NCI-H1417 (cell line): ENCODE results near the gene BTBD18.

ENCODE experiments used
- DNase-seq, 3 experiments: peaks; one replicate each; lab custom pipeline; 2025; lab: John Stamatoyannopoulos, UW

BTBD18 gene

DNA sequence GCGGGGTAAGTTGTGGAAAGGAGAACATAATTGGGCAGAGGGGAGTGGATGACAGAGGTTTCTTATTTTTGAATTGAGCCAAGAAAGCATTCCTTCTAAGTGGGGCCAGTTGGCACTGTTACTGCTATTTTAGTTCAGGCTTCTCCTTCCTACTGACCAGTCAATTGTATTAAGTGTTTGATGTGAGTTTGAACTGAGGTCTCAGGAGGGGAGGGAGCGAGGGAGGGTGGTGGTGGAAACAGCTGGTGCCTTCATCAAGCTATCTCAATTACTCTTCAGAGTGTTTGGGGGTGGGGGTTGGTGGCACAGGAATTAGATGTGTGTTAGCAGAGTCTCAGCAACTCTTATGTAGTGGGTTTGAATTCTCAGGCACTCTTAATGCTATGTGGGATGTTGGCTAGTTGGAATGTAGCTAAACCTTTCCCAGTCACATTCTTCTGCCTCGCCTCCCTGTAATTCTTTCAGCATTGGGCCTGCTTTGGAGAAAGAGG lies 24.5 kb upstream of the BTBD18 start:
- no peak for DNase-seq

DNA sequence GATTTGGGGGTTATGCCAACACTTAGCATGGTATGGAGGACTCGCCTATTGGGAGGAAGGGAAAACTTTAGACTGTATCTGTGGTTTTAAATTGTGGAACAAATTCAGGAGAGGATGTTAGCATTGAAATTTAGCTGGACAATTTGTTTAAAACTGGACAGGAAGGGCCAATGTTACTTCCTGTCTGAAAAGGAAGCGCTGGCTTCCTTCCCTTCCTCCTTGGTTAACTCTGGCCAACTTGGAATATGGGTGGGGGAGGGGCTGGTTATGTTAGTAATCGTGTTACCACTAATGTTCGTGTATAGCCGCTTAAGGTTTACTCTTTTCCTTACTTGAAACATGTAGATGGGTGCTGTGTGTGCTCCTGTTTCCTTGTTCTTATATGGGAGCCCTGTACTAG lies 23.9 kb upstream of the BTBD18 start:
- DNase-seq, result no peak

DNA sequence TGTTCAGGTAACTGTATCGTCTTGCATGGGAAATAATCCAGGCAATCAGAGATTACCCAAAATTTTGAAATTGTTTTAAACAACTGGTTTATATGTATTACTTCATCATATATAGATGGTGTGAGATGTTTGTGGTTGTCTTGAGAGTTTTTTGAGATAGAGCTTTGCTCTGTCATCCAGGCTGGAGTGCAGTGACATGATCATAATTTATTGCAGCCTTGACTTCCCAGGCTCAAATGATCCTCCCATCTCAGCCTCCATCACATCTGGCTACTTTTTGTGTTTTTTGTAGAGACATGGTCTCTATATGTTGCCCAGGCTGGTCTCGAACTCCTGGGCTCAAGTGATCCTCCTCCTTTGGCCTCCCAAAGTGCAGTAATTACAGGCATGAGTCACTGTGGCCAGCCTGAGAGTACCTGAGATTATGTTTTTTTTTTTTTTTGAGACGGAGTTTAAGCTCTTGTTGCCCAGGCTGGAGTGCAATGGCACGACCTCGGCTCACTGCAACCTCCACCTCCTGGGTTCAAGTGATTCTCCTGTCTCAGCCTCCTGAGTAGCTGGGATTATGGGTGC lies 21.5 kb upstream of the BTBD18 start:
- DNase-seq, result no peak

DNA sequence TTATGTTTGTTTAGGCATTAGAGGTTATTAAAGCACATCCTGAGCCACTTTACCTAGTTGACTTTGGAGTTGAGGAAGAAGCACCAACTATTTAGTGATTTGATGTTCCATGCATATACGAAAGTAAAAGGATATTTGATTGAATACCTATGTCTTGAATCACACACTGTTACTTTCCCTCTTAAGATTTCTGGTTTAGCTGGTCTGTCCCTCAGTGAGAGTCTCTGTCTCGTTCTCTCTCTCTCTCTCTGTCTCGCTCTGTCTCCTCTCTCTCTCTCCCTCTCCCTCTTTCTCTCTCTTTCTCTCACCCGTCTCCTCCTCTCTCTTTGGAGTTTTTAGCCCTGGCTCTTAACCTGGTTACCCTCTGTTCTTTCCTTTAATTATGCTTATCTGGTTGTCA lies 20.9 kb upstream of the BTBD18 start:
- no peak for DNase-seq

- DNase-seq, result no peak
Measured at GRCh38 chr11:57771365-57771764, 19.7 kb upstream of the BTBD18 start.

DNA sequence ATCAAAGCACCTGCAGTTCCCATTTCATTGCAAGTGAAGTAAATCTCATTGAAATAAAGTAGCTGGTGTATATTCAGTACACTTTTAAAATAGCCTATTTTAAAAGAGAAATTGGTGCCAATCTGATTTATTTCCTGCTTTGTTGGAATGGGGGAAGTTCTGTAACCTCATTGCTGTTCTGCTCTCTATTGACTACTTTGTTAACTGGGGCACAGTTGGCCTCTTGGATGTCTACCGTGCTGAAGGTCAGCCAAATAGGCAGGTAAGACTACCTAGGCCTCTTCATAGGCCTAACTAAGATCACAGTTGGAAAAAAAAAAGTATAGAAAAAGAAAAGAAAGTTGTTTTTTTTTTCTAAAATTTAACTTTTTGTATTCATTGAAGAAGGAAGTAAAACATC lies 19.2 kb upstream of the BTBD18 start:
- DNase-seq, result no peak

GRCh38 chr11:57764972-57765371 lies 13.4 kb upstream of the BTBD18 start:
- no peak for DNase-seq

DNA sequence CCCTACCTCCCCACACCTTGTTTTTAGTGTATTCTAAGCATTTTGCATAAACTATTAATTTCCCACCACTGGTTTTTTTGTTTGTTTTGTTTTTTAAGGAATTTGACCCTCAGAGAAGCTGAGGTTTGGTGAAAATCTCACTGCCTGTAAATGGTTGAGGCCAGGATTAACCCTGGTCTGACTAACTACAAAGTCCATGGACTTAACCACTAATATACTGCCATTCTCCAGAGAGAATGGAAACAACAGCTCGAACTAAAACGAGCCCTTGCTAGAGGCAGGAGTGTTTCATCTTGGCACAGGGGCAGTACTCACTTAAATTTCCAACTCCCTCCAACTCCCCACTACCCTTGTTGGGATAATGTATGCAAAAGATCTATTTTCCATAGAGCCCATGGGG lies 12.9 kb upstream of the BTBD18 start:
- DNase-seq, result no peak

GRCh38 chr11:57764021-57764420 lies 12.4 kb upstream of the BTBD18 start:
- DNase-seq, result no peak

DNA sequence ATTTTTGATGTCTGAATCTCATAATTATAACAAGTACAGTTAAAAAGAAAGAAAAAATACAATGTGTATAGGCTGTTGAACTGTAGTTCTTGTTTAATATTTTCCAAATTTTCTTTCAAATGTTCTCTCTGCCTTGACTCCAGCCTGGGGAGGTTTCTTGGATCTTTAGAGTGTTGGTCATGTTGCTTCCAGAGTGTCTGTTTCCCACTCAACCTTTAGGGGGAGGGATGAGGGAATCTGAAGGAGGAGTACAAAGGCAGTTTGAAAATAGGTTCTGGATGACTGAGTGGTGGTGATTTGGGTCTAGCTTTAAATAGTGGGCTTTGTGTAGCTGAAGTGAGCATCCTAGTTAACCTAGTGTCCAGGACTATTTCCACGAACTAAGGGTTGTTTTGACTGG lies 11.9 kb upstream of the BTBD18 start:
- no peak for DNase-seq

- DNase-seq, result no peak
Measured at GRCh38 chr11:57762235-57762861, 10.7 kb upstream of the BTBD18 start.

DNA sequence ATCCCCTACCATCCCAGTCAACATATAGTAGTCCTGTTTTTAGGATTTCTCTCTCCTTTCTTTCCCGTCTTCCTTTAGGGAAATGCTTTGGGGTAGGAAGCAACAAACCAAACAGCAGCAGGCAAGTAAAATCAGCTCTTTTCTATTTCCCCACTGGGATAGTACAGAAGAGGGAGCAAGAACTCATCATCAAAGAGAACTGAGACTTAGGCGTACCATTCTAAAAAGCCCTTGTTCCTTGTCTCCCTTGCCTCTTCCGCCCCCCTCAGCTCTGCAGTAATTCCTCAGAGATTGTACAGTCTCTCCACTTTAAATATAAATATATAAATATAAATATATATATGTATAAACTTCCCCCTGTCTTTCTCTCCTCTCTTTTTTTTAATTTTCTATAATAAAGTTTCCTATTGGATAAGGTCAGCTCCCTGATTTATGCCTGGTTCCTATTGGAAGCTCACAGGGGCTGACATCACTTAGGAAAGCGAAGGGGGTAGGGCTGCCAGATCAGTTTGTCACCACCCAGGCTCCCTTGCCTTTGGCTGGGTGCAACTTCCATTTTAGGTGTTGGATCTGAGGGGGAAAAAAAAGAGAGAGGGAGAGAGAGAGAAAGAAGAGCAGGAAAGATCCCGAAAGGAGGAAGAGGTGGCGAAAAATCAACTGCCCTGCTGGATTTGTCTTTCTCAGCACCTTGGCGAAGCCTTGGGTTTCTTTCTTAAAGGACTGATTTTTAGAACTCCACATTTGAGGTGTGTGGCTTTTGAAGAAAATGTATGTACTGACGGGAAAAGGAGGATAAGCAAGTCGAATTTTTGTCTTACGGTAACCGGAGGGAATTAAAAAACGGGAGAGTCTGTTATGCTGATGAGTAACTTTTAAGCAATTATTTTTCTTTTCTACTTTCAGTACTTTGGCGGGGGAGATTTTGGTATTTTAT lies 9.9 kb upstream of the BTBD18 start, which contains the start of gene CTNND1:
Gene CTNND1, plus strand, starts transcription at position 502 of the 934 bp plus-strand sequence. CDS start 29,677 bp downstream, outside the sequence.
- DNase-seq, result no peak

DNA sequence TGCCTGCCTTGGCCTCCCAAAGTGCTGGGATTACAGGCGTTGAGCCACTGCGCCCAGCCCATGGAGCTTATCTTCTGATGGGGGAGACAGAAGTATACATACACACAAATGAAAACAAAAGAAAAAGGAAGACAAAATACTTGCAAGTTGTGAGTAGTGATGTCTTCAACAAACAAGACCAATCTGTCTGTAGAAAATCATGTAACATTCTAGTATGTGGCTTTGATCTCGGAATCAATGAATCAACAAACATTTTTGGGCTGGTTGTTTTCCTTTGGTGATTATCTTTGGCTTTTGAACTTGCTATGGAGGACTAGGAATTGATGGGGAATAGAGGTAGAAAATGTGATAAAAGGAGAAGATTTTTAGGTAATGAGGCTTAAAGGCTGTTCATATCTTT lies 6.6 kb upstream of the BTBD18 start:
- DNase-seq, result no peak

- no peak for DNase-seq
Measured at GRCh38 chr11:57752954-57753353, 1.3 kb upstream of the BTBD18 start.

GRCh38 chr11:57751176-57751575 lies 443 bp downstream of the BTBD18 start:
- no peak for DNase-seq

DNA sequence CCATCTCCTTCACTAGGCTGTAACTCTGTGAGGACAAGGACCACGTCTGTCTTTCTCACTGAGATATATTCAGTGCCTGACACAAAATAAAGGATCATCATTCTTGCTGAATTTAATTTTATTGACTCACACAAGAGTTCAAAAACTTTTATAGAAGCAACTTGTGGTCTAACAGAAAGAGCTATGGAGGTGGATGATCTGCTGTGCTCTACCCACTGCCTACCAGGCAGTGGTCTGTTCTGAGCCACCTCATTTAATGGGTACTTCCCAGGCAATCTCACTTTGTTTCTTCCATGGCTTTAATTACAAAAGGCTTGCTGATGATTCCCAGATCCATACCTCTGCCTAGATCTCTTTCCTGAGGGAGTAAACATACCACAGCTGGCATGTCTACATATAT lies 4.7 kb downstream of the BTBD18 start:
- DNase-seq, result no peak

GRCh38 chr11:57745206-57745605 lies 6.4 kb downstream of the BTBD18 start:
- DNase-seq, result no peak

DNA sequence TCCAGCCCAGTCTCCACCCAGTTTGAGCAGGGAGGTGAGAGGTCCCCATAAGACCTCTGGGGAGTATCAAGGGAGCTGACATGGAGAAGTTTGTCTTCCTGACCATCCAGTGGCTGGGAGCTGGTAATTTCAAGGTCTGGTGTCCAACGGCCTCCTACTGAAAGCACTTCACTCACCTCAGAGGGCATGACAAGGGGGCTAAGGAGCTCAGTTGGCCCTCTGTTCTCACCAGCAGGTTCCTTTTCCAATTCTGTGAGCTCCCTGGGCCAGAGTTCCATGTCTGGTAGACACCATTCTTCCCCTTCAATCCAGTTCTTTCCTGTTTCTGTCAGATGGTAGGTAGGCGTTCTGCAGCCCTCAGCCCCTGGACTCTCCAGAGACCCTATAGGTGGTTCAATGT lies 7.3 kb downstream of the BTBD18 start:
- DNase-seq, result no peak

DNA sequence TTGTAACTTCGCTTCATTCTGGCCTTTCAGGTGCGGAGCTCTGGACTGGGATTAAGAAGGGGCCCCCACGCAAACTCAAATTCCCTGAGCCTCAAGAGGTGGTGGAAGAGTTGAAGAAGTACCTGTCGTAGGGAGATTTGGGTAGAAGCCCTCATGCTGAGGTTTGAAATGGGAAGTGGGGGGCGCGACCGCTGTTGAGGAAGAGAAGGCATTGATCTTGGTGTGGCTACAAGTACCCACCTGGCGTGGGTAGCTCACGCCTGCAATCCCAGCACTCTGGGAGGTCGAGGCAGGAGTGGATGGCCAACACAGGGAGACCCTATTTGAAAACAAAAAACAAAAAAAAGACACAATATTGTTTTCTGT lies 9.5 kb downstream of the BTBD18 start:
- DNase-seq, result no peak

DNA sequence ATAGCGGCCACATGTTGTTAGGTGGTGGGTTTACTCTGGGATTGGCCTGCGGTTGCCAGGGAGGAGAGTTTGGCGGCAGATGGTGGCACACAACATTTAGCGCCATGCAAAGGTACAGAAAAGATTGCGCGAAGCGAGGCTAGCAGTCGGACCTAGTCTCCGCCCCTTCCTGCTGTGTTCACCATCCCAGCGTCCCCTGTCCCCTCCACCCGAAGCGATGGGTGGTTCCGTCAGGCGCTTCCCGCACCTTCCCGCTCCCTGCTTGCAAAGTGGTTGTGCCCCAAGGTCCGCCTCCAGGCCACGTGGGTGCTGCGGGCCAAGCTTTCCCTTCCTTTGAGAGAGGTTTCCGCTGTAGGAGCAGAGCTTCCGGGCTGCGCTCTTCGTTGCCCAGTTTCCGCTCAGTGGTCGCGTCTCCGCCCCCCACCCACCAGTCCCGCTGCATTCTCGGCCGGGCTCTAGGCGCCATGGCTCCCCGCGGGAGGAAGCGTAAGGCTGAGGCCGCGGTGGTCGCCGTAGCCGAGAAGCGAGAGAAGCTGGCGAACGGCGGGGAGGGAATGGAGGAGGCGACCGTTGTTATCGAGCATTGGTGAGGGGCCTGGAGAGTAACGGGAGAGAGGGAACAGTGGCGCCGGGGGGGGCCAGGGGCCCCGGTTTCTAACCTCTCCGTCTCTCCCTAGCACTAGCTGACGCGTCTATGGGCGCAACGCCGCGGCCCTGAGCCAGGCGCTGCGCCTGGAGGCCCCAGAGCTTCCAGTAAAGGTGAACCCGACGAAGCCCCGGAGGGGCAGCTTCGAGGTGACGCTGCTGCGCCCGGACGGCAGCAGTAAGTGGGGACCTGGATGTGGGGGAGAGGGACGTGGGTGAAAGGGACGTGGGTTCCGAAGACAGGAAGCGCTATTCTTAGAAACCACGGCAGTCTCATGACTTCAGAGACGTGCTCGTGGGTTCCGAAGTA lies 10.2 kb downstream of the BTBD18 start, which contains the start of gene SELENOH:
Gene SELENOH, plus strand, starts transcription at position 360 of the 955 bp plus-strand sequence. Its CDS starts 105 bp downstream, at position 465.
- peak; percentile 95 to 99 (median 97) for DNase-seq

DNA sequence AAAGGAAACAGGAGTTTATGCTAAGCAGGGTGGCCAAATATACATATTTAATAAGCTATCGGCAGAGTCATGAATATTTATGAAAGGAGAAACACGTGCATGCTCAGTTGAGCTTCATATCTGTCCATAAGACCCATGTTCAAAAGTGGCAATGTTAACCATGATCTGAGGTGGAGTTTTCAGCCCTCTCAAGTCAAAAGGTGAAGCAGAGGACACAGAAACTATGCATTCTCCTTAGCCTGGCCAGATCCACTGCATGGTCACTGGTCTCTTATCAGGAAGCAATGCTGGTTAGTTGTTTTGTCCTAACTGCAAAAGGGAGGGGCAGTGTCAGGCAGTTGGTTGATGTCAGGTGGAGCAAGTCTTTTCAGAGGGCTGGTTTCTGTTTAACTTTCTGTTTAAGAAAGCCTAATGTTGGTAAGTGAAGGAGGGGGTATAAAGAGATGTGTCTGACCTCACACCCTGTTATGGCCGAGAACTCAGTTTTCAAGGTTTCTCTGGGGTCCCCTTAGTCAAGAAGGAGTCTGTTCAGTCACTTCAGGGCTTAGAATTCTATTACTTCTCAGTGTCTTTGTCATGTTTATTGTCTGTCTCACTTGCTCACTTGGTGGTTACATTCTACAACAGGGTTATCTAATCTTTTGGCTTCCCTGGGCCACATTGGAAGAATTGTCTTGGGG lies 15.9 kb downstream of the BTBD18 start:
- DNase-seq, result no peak
